GM23248 (cell line): ENCODE data around the gene POLR3A. TPM values are rescaled to one million over a fixed set of nuclear protein-coding genes. Genes with fewer than 3 reads are reported as not detected.

ENCODE experiments used
- DNase-seq: peaks from one replicate; pipeline ENCODE4 v3.0.0-alpha.2; 2015
- H2AFZ ChIP-seq: fragments of 200-600 bp; sonication (generic); 2 replicates; pipeline ENCODE4 v1.6.1; 2016; ENCODE audit warnings: antibody characterized with exemption
- H3F3A ChIP-seq: fragments of 200-600 bp; sonication (generic); 2 replicates; pipeline ENCODE4 v1.6.1; 2016; ENCODE audit warnings: mild to moderate bottlenecking, antibody characterized with exemption, mixed run types; ENCODE audit not compliant: insufficient read depth
- H3K27ac ChIP-seq: fragments of 200-600 bp; sonication (generic); 2 replicates; pipeline ENCODE4 v1.5.1; 2016; ENCODE audit warnings: mild to moderate bottlenecking
- H3K27me3 ChIP-seq: fragments of 200-600 bp; sonication (generic); replicated peaks from 2 replicates; pipeline ENCODE4 v1.6.1; 2016; ENCODE audit warnings: mild to moderate bottlenecking; ENCODE audit not compliant: insufficient read depth
- H3K36me3 ChIP-seq: fragments of 200-600 bp; sonication (generic); 2 replicates; pipeline ENCODE4 v1.6.1; 2016; ENCODE audit warnings: low read depth, mild to moderate bottlenecking
- H3K4me1 ChIP-seq: fragments of 200-600 bp; sonication (generic); 2 replicates; pipeline ENCODE4 v1.6.1; 2016; ENCODE audit warnings: mild to moderate bottlenecking; ENCODE audit not compliant: insufficient read depth
- H3K4me2 ChIP-seq: fragments of 200-600 bp; sonication (generic); one replicate; pipeline ENCODE4 v1.6.1; 2016; ENCODE audit warnings: mild to moderate bottlenecking; ENCODE audit not compliant: unreplicated experiment
- H3K4me3 ChIP-seq: fragments of 200-600 bp; sonication (generic); 2 replicates; pipeline ENCODE4 v1.5.1; 2016; ENCODE audit warnings: mild to moderate bottlenecking
- H3K79me2 ChIP-seq: fragments of 200-600 bp; sonication (generic); 2 replicates; pipeline ENCODE4 v1.6.1; 2016; ENCODE audit warnings: mild to moderate bottlenecking; ENCODE audit not compliant: insufficient read depth
- H3K9ac ChIP-seq: fragments of 200-600 bp; sonication (generic); 2 replicates; pipeline ENCODE4 v1.6.1; 2016; ENCODE audit warnings: mild to moderate bottlenecking
- H3K9me2 ChIP-seq: fragments of 200-600 bp; sonication (generic); 2 replicates; pipeline ENCODE4 v1.6.1; 2016; ENCODE audit warnings: mixed run types, mild to moderate bottlenecking, moderate library complexity; ENCODE audit not compliant: insufficient read depth
- H3K9me3 ChIP-seq: fragments of 200-600 bp; sonication (generic); one replicate; pipeline ENCODE4 v1.6.1; 2017; ENCODE audit warnings: low read depth
- H4K20me1 ChIP-seq: fragments of 200-600 bp; sonication (generic); 2 replicates; pipeline ENCODE4 v1.6.0; 2016; ENCODE audit not compliant: insufficient read depth
- EZH2 ChIP-seq: fragments of 200-600 bp; sonication (generic); IDR thresholded peaks from 2 replicates; pipeline ENCODE4 v1.6.1; 2018; ENCODE audit warnings: antibody characterized with exemption, mild to moderate bottlenecking; ENCODE audit not compliant: insufficient read depth, poor library complexity, severe bottlenecking
- EZH2phosphoT487 ChIP-seq: fragments of 200-600 bp; sonication (generic); IDR thresholded peaks from 2 replicates; pipeline ENCODE4 v1.6.1; 2018; ENCODE audit warnings: antibody characterized with exemption, moderate library complexity, mild to moderate bottlenecking, low read depth; ENCODE audit not compliant: insufficient read depth
- WGBS, 2 experiments: methylation state at CpG; one replicate each; pipeline ENCODE4 v1.1.6; 2015 to 2017; ENCODE audit warnings: low lambda C conversion rate in 2 of 2, low coverage in 1 of 2; ENCODE audit errors: missing lambda C conversion rate in 2 of 2; 5-methylcytosine and 5-hydroxymethylcytosine counted together
- in situ Hi-C: fragments of 300-500 bp; cut with MboI; formaldehyde crosslinking; loops from 2 replicates; pipeline ENCODE4 v1.15.0; 2020
- polyA plus RNA-seq: library from polyadenylated mRNA; unstranded; fragments of >200 nt; fragmentation: Nextera tagmentation; extraction: Ambion mirVana; gene quantifications from 2 replicates; pipeline ENCODE4 v1.2.1, GENCODE V29; 2016
- total RNA-seq: library from RNA; depleted of rRNA; stranded (reverse); fragments of >200 nt; shearing (Covaris generic); gene quantifications from 2 replicates; pipeline ENCODE4 v1.2.3, GENCODE V29; 2014

POLR3A gene
- total and polyA plus RNA-seq, 2 experiments from 2014 or later = 9.2 to 12.8 TPM

DNA sequence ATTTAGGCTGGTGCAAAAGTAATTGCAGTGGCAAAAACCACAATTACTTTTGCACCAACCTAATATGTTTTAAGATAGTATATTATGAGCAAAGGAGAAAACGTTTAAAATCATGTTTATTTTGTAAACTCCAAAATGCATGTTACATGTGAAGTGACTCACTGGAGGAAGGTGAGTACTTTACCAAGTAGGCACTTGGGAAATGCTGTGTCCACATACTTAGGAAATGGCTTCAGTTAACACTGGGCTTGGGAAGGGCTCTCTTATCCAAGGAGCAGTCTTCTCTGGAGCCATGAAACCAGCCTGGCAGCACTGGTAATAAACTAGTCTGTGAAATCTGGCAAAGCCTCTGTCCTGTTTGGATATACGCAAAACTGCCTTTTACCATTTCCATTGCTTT is 8.8 kb upstream of the POLR3A start:
- TF ChIP-seq EZH2phosphoT487 (no peak), EZH2 (no peak)
- peak; percentile 77 for DNase-seq
- H2AFZ ChIP-seq = no peak overlapping the region
- H3K36me3 ChIP-seq = peaks cover 82% of the 10 kb centered on the region
- H3K9me2 ChIP-seq = no peaks in the 10 kb centered on the region
- H3K27me3 ChIP-seq = no peaks in the 10 kb centered on the region
- peaks cover 79% of the 10 kb centered on the region for H3K79me2 ChIP-seq
- 49 to 62% methylated on average over 2 of the region's 2 CpGs for WGBS, 2 experiments
- peaks cover 85% of the 10 kb centered on the region for H3F3A ChIP-seq
- H3K9me3 ChIP-seq = no peaks in the 10 kb centered on the region
- in situ Hi-C loops = no loop called here
- H3K27ac ChIP-seq = peak overlapping the region; percentile 14; the same call in 1 of the 2 replicates
- H4K20me1 ChIP-seq = peaks cover 30% of the 10 kb centered on the region
- no peak overlapping the region for H3K9ac ChIP-seq
- H3K4me2 ChIP-seq = peak overlapping the region; percentile 19
- H3K4me1 ChIP-seq = peaks cover 33% of the 10 kb centered on the region
- H3K4me3 ChIP-seq = no peak overlapping the region

DNA sequence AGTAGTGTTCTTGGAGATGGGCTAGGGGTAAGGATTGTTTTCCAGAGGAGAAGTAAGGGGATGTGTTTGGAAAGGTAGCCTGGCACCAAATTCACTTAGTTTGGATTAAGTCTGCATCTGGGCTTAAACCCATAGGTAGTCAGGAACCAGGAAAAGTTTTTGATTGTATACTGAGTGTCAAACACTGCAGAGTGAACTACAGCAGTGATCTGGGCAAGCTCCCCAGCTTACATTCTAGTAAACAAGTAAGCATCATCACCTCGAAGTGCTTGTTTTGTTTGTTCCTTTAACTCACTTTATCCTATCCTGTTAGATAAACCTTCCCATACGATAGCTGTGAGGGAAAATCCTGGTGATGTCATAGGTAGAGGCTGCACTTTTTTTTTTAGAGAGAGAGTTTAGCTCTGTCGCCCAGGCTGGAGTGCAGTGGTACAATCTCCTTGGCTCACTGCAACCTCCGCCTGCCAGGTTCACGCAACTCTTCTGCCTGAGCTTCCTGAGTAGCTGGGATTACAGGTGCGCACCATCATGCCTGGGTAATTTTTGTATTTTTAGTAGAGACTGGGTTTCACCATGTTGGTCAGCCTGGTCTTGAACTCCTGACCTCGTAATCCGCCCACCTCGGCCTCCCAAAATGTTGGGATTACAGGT is 6.7 kb upstream of the POLR3A start:
- H3K4me3 ChIP-seq = peak overlapping the region; percentile 97; the same call in 1 of the 2 replicates
- no peaks in the 10 kb centered on the region for H3K9me2 ChIP-seq
- TF ChIP-seq EZH2 = no peak
- TF ChIP-seq EZH2phosphoT487 = no peak
- no peak for DNase-seq
- no peaks in the 10 kb centered on the region for H3K9me3 ChIP-seq
- H3K4me1 ChIP-seq = peaks cover 32% of the 10 kb centered on the region
- no peak overlapping the region; the same call in 1 of the 2 replicates for H3K27ac ChIP-seq
- H3K27me3 ChIP-seq = no peaks in the 10 kb centered on the region
- H2AFZ ChIP-seq = no peak overlapping the region
- H3K36me3 ChIP-seq = peaks cover 64% of the 10 kb centered on the region
- 81 to 84% methylated on average over 9 of the region's 9 CpGs for WGBS, 2 experiments
- in situ Hi-C loops = no loop called here
- peaks cover 30% of the 10 kb centered on the region for H4K20me1 ChIP-seq
- peaks cover 66% of the 10 kb centered on the region for H3F3A ChIP-seq
- H3K4me2 ChIP-seq = peak overlapping the region; percentile 98
- H3K9ac ChIP-seq = peak overlapping the region; percentile 89; the same call in 1 of the 2 replicates
- H3K79me2 ChIP-seq = peaks cover 70% of the 10 kb centered on the region

DNA sequence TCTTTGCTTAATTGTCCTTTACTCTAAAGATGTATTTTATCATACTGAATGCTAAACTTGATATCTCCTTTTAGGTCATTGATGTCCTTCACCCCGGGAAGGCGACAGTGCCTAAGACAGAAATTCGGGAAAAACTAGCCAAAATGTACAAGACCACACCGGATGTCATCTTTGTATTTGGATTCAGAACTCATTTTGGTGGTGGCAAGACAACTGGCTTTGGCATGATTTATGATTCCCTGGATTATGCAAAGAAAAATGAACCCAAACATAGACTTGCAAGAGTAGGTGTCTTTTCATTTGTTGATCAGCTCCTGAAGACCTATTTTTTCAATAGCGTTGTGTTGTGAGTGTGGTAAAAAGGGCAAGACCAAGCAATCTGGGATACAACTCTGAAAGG is 6.1 kb upstream of the POLR3A start:
- in situ Hi-C loops = no loop called here
- Histone ChIP-seq H3K79me2 (peaks cover 64% of the 10 kb centered on the region), H3K9ac (peak overlapping the region; percentile 89), H3K27me3 (no peaks in the 10 kb centered on the region), H3K4me3 (peak overlapping the region; percentile 97), H3K9me2 (no peaks in the 10 kb centered on the region), H3F3A (peaks cover 60% of the 10 kb centered on the region), H2AFZ (no peak overlapping the region), H4K20me1 (peaks cover 29% of the 10 kb centered on the region), H3K4me1 (peaks cover 32% of the 10 kb centered on the region), H3K27ac (no peak overlapping the region), H3K9me3 (no peaks in the 10 kb centered on the region), H3K4me2 (peak overlapping the region; percentile 98), H3K36me3 (peaks cover 58% of the 10 kb centered on the region)
- no peak for TF ChIP-seq EZH2
- no peak for TF ChIP-seq EZH2phosphoT487
- DNase-seq = no peak
- WGBS, 2 experiments = 85 to 86% methylated on average over 5 of the region's 5 CpGs

DNA sequence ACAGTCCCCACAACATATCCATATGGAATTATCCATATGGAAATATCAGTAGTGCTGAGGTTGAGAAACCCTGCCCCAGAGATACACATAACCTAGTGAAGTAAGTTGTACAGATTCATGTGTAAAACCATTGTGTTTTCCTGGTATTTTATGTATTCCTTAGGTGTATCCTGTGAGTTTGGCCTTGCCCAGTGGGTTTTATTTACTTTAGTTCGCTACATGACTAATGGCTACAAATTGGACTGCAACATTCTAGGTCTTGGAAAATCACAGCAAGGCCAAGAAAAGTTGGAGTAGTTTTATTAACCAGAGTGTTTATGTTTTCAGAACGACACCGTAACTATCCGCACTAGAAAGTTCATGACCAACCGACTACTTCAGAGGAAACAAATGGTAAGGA is 5.7 kb upstream of the POLR3A start:
- Histone ChIP-seq H3F3A (peaks cover 57% of the 10 kb centered on the region), H3K9ac (peak overlapping the region; percentile 89), H3K9me3 (no peaks in the 10 kb centered on the region), H3K4me2 (peak overlapping the region; percentile 98), H3K36me3 (peaks cover 54% of the 10 kb centered on the region), H3K9me2 (no peaks in the 10 kb centered on the region), H4K20me1 (peaks cover 25% of the 10 kb centered on the region), H3K27me3 (no peaks in the 10 kb centered on the region), H3K79me2 (peaks cover 60% of the 10 kb centered on the region), H2AFZ (no peak overlapping the region), H3K4me3 (peak overlapping the region; percentile 97), H3K27ac (no peak overlapping the region), H3K4me1 (peaks cover 33% of the 10 kb centered on the region)
- DNase-seq = peak; percentile 39
- in situ Hi-C loops = no loop called here
- TF ChIP-seq EZH2phosphoT487 (no peak), EZH2 (no peak)
- WGBS, 2 experiments = 82 to 85% methylated on average over 5 of the region's 5 CpGs
